ENCODE measurements around the gene CHID1.

GRCh38 chr11:832529-833113, 78.0 kb downstream of the CHID1 start, which contains the start of gene CD151:
- no peak for TF ChIP-seq CTCF (IDR thresholded peaks at IDR 0.05)
- TF ChIP-seq POLR2A (IDR thresholded peaks at IDR 0.05), result no peak
- TF ChIP-seq POLR2AphosphoS5 (IDR thresholded peaks at IDR 0.05), result peak in 1 of 3 donors; percentile 28

Measured in breast epithelium (tissue), 3 donors.